ENCODE data around the gene MCF2L. TPM values are rescaled to one million over a fixed set of nuclear protein-coding genes. Genes with fewer than 3 reads are reported as not detected.
"Not testable (repeated sequence)": the region's sequence is repeated elsewhere in the genome, so short reads cannot be mapped to it uniquely, and the experiment has no call there.

Gene MCF2L
- total RNA-seq, 3 donors from 2014 or later = 33.4 to 77.3 (median 38.6) TPM

DNA sequence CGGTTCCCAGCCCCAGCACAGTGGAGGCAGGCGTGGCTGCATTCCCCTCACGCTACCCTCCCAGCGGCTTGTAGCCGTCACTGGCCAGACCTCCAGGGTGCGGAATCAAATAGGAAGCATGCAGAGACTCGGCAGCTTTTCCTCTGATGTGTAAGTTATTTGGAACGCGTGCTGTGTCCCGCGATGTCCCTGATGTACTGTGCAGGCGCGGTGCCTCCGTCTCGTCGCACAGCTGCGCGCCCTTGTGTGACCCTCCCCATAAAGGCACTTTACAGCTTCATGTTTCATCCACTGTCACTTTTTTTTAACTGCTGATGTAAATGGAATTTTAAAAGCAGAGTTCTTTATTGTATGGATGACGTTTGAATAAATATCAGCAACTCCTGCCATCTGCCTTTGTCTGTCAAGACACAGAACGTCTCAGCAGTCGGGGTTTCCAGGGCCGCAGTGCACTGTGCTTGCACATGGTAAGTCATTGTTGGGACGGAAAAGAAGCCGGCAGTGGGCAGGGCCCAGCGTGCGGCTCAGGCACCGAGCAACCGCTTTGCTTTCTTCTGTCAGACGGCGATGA is 129.2 kb downstream of the MCF2L start:
- TF ChIP-seq, protein P1, sequence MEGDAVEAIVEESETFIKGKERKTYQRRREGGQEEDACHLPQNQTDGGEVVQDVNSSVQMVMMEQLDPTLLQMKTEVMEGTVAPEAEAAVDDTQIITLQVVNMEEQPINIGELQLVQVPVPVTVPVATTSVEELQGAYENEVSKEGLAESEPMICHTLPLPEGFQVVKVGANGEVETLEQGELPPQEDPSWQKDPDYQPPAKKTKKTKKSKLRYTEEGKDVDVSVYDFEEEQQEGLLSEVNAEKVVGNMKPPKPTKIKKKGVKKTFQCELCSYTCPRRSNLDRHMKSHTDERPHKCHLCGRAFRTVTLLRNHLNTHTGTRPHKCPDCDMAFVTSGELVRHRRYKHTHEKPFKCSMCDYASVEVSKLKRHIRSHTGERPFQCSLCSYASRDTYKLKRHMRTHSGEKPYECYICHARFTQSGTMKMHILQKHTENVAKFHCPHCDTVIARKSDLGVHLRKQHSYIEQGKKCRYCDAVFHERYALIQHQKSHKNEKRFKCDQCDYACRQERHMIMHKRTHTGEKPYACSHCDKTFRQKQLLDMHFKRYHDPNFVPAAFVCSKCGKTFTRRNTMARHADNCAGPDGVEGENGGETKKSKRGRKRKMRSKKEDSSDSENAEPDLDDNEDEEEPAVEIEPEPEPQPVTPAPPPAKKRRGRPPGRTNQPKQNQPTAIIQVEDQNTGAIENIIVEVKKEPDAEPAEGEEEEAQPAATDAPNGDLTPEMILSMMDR (IDR thresholded peaks at IDR 0.05) = no peak
- TF ChIP-seq POLR2A (IDR thresholded peaks at IDR 0.05) = no peak
- no peak for TF ChIP-seq POLR2AphosphoS5 (IDR thresholded peaks at IDR 0.05)
- no peaks in the 10 kb centered on the region for H3K27me3 ChIP-seq
- H3K4me1 ChIP-seq = no peaks in the 10 kb centered on the region
- H3K9me3 ChIP-seq = no peaks in the 10 kb centered on the region
- H3K4me3 ChIP-seq = no peak overlapping the region
- intact Hi-C loops (cut with DNase I; ENCODE audit: low total_unique reads) = no loop called here
- no peak overlapping the region for H3K27ac ChIP-seq
- no peaks in the 10 kb centered on the region for H3K36me3 ChIP-seq
- DNase-seq (ENCODE audit: low spot score in 2 of 2) = no peak

DNA sequence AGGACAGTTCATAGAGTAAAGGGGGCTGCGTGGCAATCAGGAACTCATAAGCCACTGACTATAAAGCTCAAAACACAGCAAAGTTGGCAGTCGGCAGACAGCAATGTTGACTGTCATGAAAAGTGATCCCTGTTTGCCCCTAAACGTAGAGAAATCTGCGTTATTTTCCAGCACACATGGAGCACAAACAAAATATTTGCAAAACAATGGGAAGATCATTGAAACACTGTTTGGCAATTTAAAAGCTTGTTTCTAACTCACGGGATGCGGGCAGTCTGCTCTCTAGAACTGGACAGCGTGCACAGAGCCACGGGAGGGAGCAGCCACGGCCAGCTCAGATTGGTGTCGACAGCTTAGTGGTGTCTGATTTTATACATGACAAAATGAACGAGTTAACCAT is 130.1 kb downstream of the MCF2L start:
- no peak for DNase-seq (ENCODE audit: low spot score in 2 of 2)
- no peaks in the 10 kb centered on the region for H3K4me1 ChIP-seq
- H3K9me3 ChIP-seq = no peaks in the 10 kb centered on the region
- peaks cover 0 to 7% of the 10 kb centered on the region in 2 donors for H3K27me3 ChIP-seq
- intact Hi-C loops (cut with DNase I; ENCODE audit: low total_unique reads) = no loop called here
- no peaks in the 10 kb centered on the region for H3K36me3 ChIP-seq
- TF ChIP-seq, protein P1 (IDR thresholded peaks at IDR 0.05) = no peak
- TF ChIP-seq POLR2A (IDR thresholded peaks at IDR 0.05) (no peak), POLR2AphosphoS5 (IDR thresholded peaks at IDR 0.05) (no peak)
- no peak overlapping the region for H3K27ac ChIP-seq
- no peak overlapping the region for H3K4me3 ChIP-seq

DNA sequence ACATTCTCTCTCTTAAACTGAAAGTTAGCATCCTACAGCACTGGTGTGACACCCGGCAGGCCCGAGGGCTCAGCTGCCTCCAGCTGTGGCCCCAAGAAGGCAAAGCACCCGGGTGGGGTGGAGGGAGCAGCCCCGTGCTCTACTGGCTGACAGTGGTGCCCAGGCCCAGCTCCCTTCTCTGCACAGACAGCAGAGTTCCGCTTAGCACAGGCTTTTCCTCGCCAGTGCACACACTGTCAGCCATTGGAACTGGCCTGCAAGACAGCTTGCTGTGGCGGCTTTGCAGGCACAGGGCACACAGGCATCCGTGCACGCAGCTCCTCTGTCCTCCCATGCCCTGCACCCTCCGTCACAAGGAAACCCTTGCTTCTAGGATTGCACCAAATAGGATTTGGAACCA is 133.3 kb downstream of the MCF2L start:
- H3K4me3 ChIP-seq; H3K36me3 ChIP-seq; H3K4me1 ChIP-seq; intact Hi-C loops (cut with DNase I; ENCODE audit: low total_unique reads); H3K9me3 ChIP-seq; H3K27ac ChIP-seq; DNase-seq (ENCODE audit: low spot score in 2 of 2): not testable (repeated sequence)
- peaks cover 0 to 17% of the 10 kb centered on the region in 2 donors for H3K27me3 ChIP-seq

DNA sequence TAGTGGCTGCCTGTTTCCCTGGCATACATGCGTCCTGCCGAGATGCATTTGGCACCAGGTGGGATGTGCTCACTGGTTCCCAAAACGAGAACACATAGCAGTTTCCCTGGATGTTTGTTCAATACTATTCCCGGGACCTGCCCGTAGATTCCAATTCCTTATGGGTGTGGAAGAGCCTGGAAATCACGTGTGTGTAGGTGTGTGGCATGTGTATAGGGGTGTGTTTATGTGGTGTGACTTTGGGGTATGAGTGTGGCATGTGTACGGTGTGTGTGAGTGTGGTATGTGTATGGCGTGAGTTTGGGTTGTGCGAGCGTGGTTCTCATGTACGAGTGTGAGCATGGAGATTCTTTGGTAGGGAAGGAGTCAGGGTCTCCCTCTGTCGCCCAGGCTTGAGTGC is 133.7 kb downstream of the MCF2L start:
- intact Hi-C loops (cut with DNase I; ENCODE audit: low total_unique reads) = no loop called here
- H3K27ac ChIP-seq = no peak overlapping the region
- H3K9me3 ChIP-seq = no peaks in the 10 kb centered on the region
- peaks cover 0 to 17% of the 10 kb centered on the region in 2 donors for H3K27me3 ChIP-seq
- no peaks in the 10 kb centered on the region for H3K4me1 ChIP-seq
- DNase-seq (ENCODE audit: low spot score in 2 of 2) = no peak
- TF ChIP-seq POLR2A (IDR thresholded peaks at IDR 0.05) = no peak
- TF ChIP-seq POLR2AphosphoS5 (IDR thresholded peaks at IDR 0.05) = no peak
- TF ChIP-seq, protein P1 (IDR thresholded peaks at IDR 0.05) = no peak
- H3K36me3 ChIP-seq = no peaks in the 10 kb centered on the region
- no peak overlapping the region for H3K4me3 ChIP-seq

DNA sequence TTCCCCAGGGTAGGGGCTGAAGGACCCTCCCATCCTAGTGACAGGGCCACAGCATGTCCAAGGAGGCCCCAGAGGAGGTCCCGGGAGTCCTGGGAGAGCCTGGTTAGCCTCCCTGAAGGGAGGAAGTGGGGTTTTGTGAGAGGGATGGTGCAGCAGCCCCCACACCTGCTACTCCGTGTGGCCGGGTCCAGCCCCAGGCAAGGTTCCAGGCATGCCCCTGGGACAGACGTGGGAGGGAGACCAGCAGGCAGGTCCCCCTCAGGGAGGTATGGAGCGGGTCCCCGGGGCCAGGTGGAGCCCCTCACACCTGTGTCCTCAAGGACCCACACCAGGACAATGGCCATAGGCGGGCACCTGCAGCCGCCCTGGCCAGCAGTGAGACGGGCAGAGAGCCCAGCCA is 134.6 kb downstream of the MCF2L start:
- Histone ChIP-seq H3K9me3 (no peaks in the 10 kb centered on the region), H3K27me3 (peaks cover 0 to 17% of the 10 kb centered on the region in 2 donors), H3K4me1 (no peaks in the 10 kb centered on the region), H3K27ac (no peak overlapping the region), H3K4me3 (no peak overlapping the region), H3K36me3 (no peaks in the 10 kb centered on the region)
- intact Hi-C loops (cut with DNase I; ENCODE audit: low total_unique reads) = no loop called here
- no peak for DNase-seq (ENCODE audit: low spot score in 2 of 2)
- TF ChIP-seq, protein P1 (IDR thresholded peaks at IDR 0.05) = no peak
- TF ChIP-seq POLR2A (IDR thresholded peaks at IDR 0.05) = no peak
- no peak for TF ChIP-seq POLR2AphosphoS5 (IDR thresholded peaks at IDR 0.05)

Measured in breast epithelium (tissue), 4 donors.